ENCODE measurements around the gene ZNF664. TPM values are rescaled to one million over a fixed set of nuclear protein-coding genes. Genes with fewer than 3 reads are reported as not detected.

ZNF664 gene
- total and polyA plus RNA-seq, 9 of the 15 experiments (the other 6 are each of a cell fraction or from before 2014, with no cell fraction given): 3.3 to 101 (median 63.6) TPM

DNA sequence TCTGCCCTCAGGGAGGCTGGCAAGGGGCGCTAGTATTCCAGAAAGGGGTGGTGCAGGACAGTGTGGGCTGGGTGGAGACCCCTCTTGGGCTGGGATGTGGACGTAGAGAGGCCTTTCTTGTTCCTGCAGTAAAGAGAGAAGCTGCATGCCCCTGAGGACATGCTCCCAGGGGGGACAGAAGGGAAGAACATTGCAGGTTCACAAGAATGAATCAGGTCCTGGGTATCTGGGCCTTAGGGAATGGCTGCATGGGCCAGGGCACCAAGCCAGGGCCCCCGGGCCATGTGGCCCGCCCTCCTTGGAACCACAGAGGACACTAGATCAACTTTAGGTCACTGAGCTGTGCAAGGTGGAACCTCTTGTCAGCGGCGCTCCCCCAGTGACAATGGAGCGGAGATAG lies 51.8 kb downstream of the ZNF664 start:
- Histone ChIP-seq H3K9ac (ENCODE audit: insufficient read depth in 1 of 2, low read depth in 2 of 2, low read length in 2 of 2) (no peak overlapping the region), H3K9me1 (ENCODE audit: control insufficient read depth, insufficient read depth, low read length) (no peaks in the 10 kb centered on the region), H3K4me2 (ENCODE audit: insufficient read depth, low read length) (no peak overlapping the region), H4K20me1 (replicated peaks; ENCODE audit: control insufficient read depth, insufficient read depth, low read length) (no peaks in the 10 kb centered on the region), H3K9me3 (replicated peaks; ENCODE audit: control insufficient read depth, insufficient read depth, low read depth, low read length) (no peaks in the 10 kb centered on the region; the same call in 1 of the 2 replicates), H3K4me1 (replicated peaks in 1 of 2; ENCODE audit: control insufficient read depth in 2 of 2, insufficient read depth in 2 of 2, low read length in 2 of 2) (peaks cover 15 to 19% of the 10 kb centered on the region in 2 experiments; a peak in 4 of 5 replicates), H2AFZ (ENCODE audit: low read depth, low read length) (no peak overlapping the region), H3K4me3 (no peak overlapping the region), H3K27me3 (ENCODE audit: control insufficient read depth in 2 of 2, insufficient read depth in 2 of 2, low read length in 2 of 2) (peaks cover 0 to 4% of the 10 kb centered on the region in 2 experiments; a peak in 1 of 5 replicates), H3K36me3 (ENCODE audit: control insufficient read depth, insufficient read depth, low read length) (no peaks in the 10 kb centered on the region), H3K79me2 (ENCODE audit: control insufficient read depth, insufficient read depth, low read length) (no peaks in the 10 kb centered on the region), H3K27ac (ENCODE audit: extremely low read depth, low read depth, low read length) (no peak overlapping the region)
- CTCF ChIA-PET (ENCODE audit: low intra/inter-chr PET ratio): no interaction called here
- FAIRE-seq: no peak
- 57% methylated on average over 7 of the region's 7 CpGs for WGBS (ENCODE audit: insufficient coverage, low coverage, missing lambda C conversion rate)
- 0 out of 2 replicates have a peak, but pooled peaks have one; percentile 4 for TF ChIP-seq ZFX (CRISPR knock-in tag; IDR thresholded peaks at IDR 0.05)
- TF ChIP-seq REST (IDR thresholded peaks at IDR 0.05; ENCODE audit: borderline replicate concordance): no peak
- TF ChIP-seq REST (CRISPR knock-in tag; IDR thresholded peaks at IDR 0.05; ENCODE audit: low read depth): no peak
- no TSS peak for BruUV-seq (replicated peaks)
- intact Hi-C loops (cut with micrococcal nuclease): no loop called here
- ATAC-seq: no peak
- POLR2A ChIA-PET: interaction anchor here (0.7 to 1.3 kb wide), 4 partner anchors 9 to 160 kb away, joined by 3 to 5 read pairs (median 4); no protein-coding TSS in a partner anchor
- no peak for DNase-seq (ENCODE audit: extremely low read depth in 1 of 4, low spot score in 3 of 4)
- in situ Hi-C loops (cut with MboI): no loop called here
